NCI-H446 treated with DMSO at 0.1 percent for 48 hours (cell line): ENCODE data around the gene TBRG4.

Experiments
- DNase-seq: peaks from one replicate; lab custom pipeline; 2025; lab: John Stamatoyannopoulos, UW

TBRG4 gene

DNA sequence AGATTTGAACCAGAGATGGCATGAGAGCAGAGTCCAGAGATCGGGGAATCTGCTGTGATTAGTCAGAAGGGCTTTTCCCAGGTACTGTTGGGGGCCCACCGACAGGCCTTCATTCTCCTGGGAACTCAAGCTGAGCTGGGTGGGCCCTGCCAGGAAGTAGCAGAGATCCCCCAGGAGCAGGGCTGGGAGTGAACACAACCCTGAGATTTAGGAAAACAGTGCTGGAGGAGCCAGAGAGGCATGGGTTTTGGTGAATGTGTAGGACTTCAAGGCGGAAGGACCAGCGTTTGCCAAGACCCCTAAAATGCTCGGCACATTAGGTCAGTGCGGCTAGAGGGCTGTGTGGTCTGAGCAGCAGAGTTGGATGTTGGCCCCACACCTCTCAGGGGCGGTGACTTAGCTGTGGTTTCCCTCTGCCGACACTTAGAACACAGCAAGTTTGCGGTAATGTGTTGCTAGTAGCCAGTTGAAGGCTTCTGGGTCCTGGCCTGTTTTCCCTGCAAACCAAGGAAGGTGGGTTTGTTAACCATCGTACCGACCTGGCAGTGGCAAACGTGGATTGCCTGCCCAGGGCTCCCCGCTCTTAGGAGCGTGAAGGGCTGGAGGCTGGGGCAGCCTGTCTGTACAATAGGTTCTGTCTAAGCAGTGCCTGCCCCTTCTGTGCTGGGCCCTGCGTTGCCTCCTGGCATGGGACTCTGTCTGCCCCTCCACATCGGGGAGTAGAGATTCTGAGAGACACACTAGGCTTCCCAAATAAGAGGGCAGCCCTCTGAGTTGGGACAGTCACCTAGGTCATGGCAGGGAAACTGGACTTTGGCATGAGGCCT lies 36.8 kb downstream of the TBRG4 start:
- DNase-seq, result no peak

DNA sequence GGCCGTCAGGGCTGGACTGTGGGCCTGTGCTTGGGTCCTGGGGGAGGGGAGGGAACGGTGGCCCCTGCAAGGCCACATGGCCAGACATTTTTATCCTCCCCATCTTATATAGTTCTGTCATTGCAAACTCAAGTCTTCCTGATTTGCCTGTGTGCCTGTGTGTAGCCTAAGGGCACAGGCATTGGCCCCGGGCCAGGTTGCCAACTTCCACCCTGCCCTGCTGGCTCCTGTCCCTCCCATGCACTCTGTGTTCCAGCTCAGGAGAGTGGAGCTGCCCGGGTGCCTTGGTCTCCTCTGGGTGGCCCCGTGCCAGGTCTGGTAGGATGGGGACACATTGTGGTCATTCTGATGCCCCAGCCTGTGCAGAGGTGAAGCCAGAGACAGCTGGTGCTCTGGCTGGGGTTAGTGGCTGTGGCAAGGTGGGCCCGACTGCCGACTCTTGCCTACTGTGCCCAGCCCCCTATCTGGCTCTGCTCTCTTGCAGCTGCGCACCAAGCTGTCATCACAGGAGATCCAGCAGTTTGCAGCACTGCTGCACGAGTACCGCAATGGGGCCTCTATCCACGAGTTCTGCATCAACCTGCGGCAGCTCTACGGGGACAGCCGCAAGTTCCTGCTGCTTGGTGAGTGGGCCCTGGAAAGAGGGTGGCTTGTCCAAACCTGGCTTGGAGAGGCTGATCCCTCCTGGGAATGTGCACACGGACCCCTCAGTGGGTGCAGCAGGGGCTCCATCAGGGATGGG lies 37.5 kb downstream of the TBRG4 start:
- no peak for DNase-seq

DNA sequence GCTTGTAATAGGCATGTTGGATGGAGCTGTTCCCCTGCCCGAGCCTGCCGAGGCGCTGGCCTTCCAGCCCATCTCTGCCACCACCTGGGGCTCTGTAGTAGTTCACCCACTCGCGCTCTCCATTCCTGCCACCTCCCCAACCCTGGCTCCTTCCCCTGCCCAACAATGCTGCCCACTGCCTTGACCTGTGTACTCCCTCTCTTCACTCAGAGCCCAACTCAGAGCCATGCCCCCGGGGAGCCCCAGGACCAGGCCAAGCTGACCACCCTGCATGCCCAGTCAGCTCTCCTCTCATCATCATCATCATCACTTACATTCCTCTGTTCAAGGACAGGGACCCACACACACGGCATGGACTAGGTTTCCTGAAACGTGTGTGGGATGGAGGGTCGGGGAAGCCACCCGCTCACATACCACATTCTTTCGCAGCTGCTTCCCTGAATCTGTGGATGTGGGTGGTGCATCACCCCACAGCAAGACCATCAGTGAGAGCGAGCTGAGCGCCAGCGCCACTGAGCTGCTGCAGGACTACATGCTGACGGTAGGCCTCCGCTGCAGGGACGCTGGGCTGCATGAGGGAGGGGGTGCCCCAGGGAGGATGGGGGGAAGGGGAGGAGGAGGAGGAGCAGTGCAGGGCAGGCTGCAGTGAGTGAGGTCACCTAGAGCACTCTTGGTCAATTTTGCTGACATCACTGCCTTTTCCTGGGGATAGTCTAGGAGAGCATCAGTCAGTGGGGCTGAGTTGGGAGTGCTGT lies 38.3 kb downstream of the TBRG4 start:
- no peak for DNase-seq

DNA sequence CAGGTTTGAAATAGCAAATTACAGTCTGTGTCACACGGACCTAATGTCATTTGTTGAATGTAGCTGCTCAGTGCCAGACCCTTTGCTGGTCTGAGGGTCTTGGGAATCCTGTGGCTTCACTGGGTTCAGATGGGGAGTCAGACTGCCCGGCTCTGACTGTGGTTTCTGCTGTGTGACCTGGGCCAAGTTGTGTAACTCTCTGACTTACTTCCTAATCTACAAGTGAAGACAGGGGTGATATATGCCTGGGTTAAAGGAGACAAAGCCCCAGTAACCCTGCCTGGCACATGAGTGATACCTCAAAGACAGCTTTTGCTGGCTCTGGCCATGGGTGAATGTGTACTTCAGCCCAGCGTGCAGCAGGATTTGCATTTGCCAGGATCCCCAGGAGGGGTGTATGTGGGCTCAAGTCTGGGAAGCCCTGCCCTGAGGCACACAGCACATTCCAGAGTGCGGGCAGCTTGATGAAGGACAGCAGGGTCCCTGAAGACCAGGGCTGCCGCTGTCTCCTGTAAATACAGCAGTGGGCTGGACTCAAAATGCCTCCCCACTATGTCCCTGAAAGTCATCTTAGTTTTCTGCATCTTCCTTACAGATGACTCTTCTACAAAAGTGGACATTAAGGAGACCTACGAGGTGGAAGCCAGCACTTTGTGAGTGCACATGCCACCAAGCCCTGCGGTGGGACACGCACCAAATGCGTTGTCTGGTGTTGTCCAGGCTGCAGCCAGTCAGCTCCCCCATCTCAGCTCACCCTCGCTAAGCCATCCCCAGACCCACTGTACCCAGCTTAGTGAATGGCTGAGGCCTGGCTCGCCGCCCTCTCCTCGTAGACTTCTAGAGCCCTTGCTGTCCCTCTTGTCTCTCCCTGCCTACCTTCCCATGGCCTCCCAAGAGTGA lies 39.1 kb downstream of the TBRG4 start:
- DNase-seq, result no peak

DNA sequence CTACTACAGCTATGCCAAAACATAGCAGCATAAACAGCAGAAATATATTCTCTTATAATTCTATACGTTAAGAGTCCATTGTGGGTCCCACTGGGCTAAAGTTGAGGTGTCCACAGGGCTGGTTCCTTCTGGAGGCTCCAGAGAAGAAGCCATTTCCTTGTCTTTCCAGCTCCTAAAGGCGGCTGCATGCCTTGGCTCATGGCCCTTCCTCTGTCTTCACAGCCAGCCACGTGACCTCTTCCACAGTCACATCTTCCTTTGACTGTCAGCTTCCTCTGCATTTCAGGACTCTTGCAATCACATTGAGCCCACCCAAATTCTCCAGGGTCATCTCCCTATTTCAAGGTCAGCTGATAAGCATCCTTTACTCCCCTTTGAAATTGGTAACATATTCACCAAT lies 40.0 kb downstream of the TBRG4 start:
- no peak for DNase-seq

- no peak for DNase-seq
Observed at GRCh38 chr7:45070254-45070642, 41.2 kb downstream of the TBRG4 start.

DNA sequence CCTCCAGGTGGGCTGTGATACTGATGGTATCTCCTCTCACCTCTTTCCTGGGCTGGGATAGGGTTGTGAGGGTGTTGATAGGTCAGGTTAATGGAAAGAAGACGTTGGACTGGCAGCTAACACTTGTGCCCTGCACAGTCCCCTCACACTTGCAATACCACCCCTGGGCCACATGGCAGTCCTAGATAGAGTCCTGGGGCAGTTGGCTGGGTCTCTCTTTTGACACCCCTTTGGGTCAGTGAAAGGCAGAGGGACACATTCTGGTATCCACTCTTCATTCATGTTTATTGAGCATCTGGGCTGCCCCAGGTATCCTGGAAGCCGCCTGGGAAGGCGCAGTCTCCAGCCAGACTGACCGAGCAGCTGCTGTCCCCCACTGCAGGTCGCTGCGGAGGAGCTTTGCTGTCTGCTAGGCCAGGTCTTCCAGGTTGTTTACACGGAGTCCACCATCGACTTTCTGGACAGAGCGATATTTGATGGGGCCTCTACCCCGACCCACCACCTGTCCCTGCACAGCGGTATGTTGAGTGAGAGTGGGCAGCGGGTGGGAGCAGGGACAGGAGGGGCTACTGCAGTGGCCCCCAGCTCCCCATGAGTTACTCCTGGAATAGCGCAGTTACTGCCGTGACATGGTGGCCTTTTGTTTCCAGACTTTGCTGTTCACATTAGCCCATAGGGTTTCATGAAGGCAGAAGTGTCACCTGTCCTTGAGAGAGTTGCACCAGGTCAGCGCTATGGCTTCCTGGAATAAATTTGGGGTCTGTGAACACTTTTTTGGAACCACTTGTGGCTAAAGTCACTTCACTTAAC lies 41.8 kb downstream of the TBRG4 start:
- DNase-seq, result no peak

DNA sequence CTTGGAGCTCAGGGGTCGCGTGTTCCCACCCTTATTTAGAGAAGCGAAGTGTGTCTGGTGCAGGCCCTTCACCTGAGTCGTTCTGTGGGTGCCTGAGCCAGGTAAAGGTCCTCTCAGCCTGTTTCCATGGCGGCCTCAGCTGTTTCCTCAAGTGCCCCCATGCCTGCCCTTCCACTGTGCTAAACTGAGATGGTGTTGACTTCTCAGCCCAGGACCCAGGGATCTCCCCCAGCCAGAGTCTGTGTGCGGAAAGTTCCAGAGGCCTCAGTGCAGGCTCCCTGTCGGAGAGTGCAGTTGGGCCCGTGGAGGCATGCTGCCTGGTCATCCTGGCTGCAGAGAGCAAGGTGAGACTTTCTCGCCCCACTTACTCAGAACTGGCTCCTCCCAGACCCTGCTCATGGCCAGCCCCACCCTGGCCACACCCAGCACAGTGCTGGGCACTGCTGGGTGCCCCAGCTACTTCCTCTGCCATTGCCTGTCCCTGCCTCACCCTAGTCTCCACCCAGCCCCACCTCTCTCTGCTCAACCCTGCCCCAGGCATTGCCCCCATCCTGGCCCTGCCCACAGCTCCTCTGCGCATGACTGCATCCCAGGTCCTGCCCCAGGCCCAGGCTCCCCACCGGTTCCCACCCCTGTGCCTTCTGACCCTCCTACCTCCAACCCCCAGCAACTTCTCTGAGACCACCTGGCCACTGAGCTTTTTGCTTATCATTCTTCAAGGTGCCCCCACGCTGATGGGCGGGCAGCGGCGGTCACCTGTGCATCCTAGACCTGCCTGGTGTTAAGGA lies 43.1 kb downstream of the TBRG4 start:
- no peak for DNase-seq

GRCh38 chr7:45067582-45067981 lies 43.9 kb downstream of the TBRG4 start:
- no peak for DNase-seq

DNA sequence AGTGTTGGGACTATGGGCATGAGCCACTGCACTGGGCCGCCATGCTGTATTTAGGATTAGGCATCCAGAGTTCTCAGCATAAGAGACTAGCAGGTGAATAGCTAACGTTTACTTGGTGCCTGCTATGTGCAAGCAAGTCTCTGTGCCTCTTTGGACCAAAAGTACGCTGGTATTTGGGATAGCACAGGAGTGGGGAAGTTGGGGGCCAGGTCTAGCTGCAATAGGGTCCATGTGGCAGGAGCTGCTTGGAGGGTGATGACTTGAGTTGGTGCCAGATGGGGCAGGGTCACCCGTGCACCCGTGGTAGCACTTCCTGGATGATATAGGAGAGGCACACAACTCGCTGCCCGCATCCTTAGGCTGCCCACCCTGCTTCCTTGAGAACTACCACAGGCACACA lies 45.1 kb downstream of the TBRG4 start:
- no peak for DNase-seq

DNA sequence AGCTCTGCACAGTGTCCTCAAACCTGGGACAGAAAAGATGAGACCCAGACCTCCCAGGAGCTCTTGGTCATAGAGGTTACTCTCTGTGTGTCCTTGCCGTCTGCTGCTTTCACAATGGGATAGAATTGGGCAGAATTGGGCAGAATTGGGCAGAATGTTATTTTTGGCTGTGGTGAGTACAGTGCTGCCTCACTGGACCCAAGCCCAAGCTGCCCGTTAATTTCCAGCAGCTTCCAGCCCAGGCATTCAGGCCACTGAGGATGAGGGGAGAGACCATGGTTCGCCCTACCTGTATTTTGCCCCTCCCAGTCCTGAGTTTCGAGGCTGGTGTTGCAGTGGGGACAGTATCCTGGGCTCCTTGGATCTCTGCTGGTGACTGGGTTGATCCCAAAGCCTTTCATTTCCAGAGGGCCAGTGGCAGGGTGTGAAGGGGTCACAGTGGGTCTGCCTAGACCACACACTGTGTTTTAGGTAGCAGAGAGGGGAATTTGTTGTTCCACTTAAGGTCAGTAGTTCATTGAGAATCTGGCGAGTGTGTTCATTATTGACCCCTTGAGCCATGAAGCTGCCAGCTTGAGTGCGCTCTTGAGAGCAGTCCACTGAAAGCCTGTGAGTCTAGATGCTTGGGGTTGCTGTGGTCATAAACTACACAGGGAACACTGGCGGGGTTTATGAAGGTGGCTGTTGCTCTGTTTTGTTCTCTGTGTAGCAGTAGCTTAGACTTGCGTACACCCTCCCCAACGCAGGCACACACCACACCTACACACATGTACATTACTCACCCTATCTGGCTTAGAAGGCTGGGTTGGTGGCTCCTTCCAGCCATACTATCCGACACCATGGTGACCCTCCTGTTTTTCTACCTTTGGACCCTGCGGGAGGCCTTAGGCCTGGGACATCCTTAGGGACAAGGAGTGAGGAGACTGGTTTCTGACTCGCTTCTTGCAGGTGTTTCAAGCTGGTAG lies 46.2 kb downstream of the TBRG4 start:
- DNase-seq, result no peak

DNA sequence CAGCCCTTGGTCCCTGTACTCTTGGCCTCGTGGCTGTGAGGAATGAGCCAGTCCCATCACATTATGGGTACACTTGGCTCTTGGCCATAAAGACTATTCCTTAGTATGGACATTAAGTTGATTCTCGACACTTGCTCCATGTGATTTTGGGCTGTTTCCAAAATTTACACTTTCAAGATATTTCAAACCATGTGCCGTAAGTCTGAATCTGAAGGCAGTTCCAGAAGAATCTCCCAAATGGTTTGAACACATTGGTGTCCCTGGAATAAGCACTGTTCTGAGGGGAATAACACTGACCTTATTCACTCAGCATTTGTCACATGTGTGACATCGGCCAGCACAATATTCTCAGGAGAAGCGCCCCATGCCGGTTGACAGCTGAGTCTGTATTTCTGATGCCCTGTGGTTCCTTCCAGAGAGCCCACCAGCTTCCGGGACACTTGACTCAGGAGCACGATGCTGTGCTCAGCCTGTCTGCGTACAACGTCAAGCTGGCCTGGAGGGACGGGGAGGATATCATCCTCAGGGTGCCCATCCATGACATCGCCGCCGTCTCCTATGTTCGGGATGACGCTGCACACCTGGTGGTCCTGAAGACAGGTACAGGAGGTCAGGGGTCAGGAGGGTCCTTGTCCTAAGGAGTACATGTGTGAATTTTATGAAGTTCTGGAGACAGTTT lies 47.3 kb downstream of the TBRG4 start:
- no peak for DNase-seq

DNA sequence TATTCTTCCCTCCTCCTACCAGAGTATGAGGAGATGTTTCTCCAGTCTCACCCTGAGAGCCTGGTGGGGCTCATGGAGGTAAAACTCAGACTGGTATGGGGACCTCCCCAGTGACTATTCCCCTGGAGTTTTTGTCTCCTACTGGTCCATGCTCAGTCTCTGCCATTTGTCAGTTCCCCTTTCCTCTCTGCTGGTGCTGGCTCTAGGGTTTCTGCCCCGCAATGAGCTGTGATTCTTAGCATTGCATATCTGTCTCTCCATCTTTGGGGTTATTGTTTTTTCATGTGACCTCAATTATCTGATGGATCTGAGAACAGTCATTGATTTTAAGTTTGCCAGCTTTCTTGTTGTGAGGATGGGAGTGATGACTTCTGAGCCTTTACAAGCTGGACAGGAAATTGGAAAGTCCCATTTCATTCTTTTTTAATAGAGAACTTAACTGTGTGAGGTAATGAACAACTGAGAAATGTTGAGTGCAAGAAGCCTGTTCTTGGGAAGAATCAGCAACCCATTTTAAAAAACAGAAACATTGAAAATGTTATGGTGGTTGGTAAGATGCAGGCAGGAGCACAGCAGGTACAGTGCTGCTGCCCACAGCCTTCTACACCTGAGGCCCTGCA lies 49.6 kb downstream of the TBRG4 start:
- no peak for DNase-seq

DNA sequence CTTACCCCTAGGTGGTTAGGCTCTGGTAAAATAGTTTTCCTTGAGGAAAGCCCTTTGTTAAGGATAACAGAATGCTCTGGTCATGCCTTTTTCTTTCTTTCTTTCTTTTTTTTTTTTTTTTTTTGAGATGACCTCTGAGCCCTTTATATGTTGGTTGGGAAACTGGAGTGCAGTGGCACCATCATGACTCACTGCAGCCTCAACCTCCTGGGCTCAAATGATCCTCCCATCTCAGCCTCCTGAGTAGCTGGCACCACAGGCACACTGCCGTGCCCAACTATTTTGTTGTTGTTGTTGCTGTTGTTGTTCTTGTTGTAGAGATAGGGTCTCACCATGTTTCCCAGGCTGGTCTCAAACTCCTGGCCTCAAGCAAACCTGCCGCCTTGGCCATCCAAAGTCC lies 50.1 kb downstream of the TBRG4 start:
- DNase-seq, result no peak

DNA sequence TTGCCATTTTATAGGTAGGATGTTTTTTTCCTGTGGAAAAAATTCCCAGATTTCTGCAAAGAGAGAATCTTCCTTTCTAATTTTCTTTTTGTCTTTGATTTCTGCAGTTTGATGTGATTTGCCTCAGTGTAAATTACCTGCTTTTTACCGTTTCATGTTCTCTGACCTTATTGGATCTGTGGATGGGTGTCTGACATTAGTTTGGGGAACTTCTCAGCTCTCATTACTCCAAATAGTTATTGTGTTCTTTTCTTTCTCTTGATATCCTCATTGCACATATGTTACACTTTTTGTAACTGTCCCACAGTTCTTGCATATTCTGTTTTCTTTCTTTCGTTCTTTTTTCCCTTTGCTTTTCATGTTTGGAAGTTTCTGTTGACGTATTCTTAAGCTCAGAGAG lies 51.2 kb downstream of the TBRG4 start:
- no peak for DNase-seq

GRCh38 chr7:45057878-45058277 lies 53.6 kb downstream of the TBRG4 start:
- DNase-seq, result no peak

- no peak for DNase-seq
Observed at GRCh38 chr7:45055594-45056219, 55.8 kb downstream of the TBRG4 start.
